GM12878 (cell line): ENCODE results near the gene VWA8. TPM values are rescaled to one million over a fixed set of nuclear protein-coding genes. Genes with fewer than 3 reads are reported as not detected.

ENCODE experiments used
- ATAC-seq: fragments of 200-7000 bp; cut with Tn5 transposase; 3 replicates; pipeline ENCODE4 v1.9.1; 2020; ENCODE audit warnings: mild to moderate bottlenecking, moderate library complexity
- BruUV-seq: library from RNA; stranded (reverse); fragments of 400-500 nt; replicated peaks from 2 replicates; lab custom pipeline; 2021; lab: Mats Ljungman, UMichigan
- CTCF ChIA-PET: fragments of 300-600 bp; sonication (Branson Sonifier 250); formaldehyde crosslinking; extraction: SDS; loops from one replicate; lab custom pipeline; 2021; ENCODE audit warnings: inconsistent platforms; lab: Yijun Ruan, JAX
- POLR2A ChIA-PET: fragments of 350-600 bp; formaldehyde crosslinking; extraction: SDS; loops from one replicate; lab custom pipeline; 2021; ENCODE audit warnings: inconsistent platforms; lab: Charles Lee
- RAD21 ChIA-PET: fragments of 300-600 bp; sonication (Branson Sonifier 250); formaldehyde crosslinking; loops from one replicate; lab custom pipeline; 2023; ENCODE audit warnings: antibody characterized with exemption; ENCODE audit not compliant: unreplicated experiment; lab: Charles Lee
- SMC1A ChIA-PET: fragments of 300-600 bp; sonication (Branson Sonifier 250); formaldehyde crosslinking; loops from one replicate; lab custom pipeline; 2023; ENCODE audit not compliant: unreplicated experiment, uncharacterized antibody; lab: Charles Lee
- DNase-seq: peaks from one replicate; pipeline ENCODE4 v3.0.0-alpha.2; 2011; ENCODE audit warnings: low read depth, low spot score
- FAIRE-seq: peaks from 3 replicates; lab custom pipeline; 2011; peaks lifted over from hg19 to GRCh38; lab: Jason Lieb, UNC
- H2AFZ ChIP-seq: 2 replicates; pipeline ENCODE4 v1.6.0; 2011; ENCODE audit warnings: low read depth, low read length, control low read depth; ENCODE audit not compliant: control insufficient read depth
- H3K27ac ChIP-seq: 2 replicates; pipeline ENCODE4 v1.5.1; 2011; ENCODE audit warnings: control low read depth; ENCODE audit not compliant: control insufficient read depth, insufficient read depth
- H3K27me3 ChIP-seq, 2 experiments: replicated peaks in 1 of 2; 2 replicates each; pipeline versions ENCODE4 v1.6.0 to v1.6.1; 2011; ENCODE audit warnings: low read length in 1 of 2; ENCODE audit not compliant: control insufficient read depth in 2 of 2, insufficient read depth in 2 of 2
- H3K36me3 ChIP-seq, 2 experiments: 2 replicates each; pipeline ENCODE4 v1.5.1; 2011; ENCODE audit warnings: low read length in 1 of 2; ENCODE audit not compliant: control insufficient read depth in 2 of 2, insufficient read depth in 2 of 2
- H3K4me1 ChIP-seq: 2 replicates; pipeline ENCODE4 v1.6.1; 2011; ENCODE audit warnings: mild to moderate bottlenecking, low read length, moderate library complexity, mixed read lengths; ENCODE audit not compliant: control insufficient read depth, insufficient read depth
- H3K4me2 ChIP-seq: 2 replicates; pipeline ENCODE4 v1.6.0; 2011; ENCODE audit warnings: control low read depth; ENCODE audit not compliant: control insufficient read depth, insufficient read depth
- H3K4me3 ChIP-seq: fragments of 200-600 bp; sonication (generic); 2 replicates; pipeline ENCODE4 v1.5.1; 2016
- H3K79me2 ChIP-seq: 2 replicates; pipeline ENCODE4 v1.6.0; 2011; ENCODE audit warnings: low read length; ENCODE audit not compliant: control insufficient read depth, insufficient read depth
- H3K9ac ChIP-seq: 2 replicates; pipeline ENCODE4 v1.8.0; 2011; ENCODE audit warnings: low read length, control low read depth, mixed read lengths; ENCODE audit not compliant: control insufficient read depth, insufficient read depth
- H3K9me3 ChIP-seq: replicated peaks from 3 replicates; pipeline ENCODE4 v1.5.1; 2011; ENCODE audit warnings: mild to moderate bottlenecking, low read length; ENCODE audit not compliant: control insufficient read depth, insufficient read depth
- H4K20me1 ChIP-seq: 2 replicates; pipeline ENCODE4 v1.6.0; 2011; ENCODE audit not compliant: control insufficient read depth, insufficient read depth
- ATF7 ChIP-seq: fragments of 450-650 bp; IDR thresholded peaks from 2 replicates; pipeline ENCODE4 v1.6.1; 2016; ENCODE audit warnings: low read depth, mild to moderate bottlenecking
- CBFB ChIP-seq: IDR thresholded peaks from 2 replicates; pipeline ENCODE4 v1.6.1; 2016; ENCODE audit warnings: antibody characterized with exemption, low read depth
- E2F8 ChIP-seq: fragments of 450-650 bp; IDR thresholded peaks from 2 replicates; pipeline ENCODE4 v1.6.1; 2018; ENCODE audit warnings: mild to moderate bottlenecking, low read depth, moderate library complexity; ENCODE audit not compliant: partially characterized antibody
- ETV6 ChIP-seq, 2 experiments: fragments of 450-650 bp in 1 of 2; IDR thresholded peaks in 1 of 2; conservative IDR thresholded peaks in 1 of 2; 2 replicates each; pipeline ENCODE4 v1.6.1; 2014; ENCODE audit warnings: antibody characterized with exemption in 1 of 2, borderline replicate concordance in 1 of 2, low read depth in 1 of 2, mild to moderate bottlenecking in 1 of 2, moderate library complexity in 1 of 2
- IKZF2 ChIP-seq, 2 experiments: fragments of 450-650 bp; IDR thresholded peaks; 2 replicates each; pipeline ENCODE4 v1.6.1; 2017; ENCODE audit warnings: mild to moderate bottlenecking in 2 of 2, moderate library complexity in 2 of 2
- MLLT1 ChIP-seq: fragments of 450-650 bp; IDR thresholded peaks from 2 replicates; pipeline ENCODE4 v1.6.1; 2016; ENCODE audit warnings: mild to moderate bottlenecking
- MXI1 ChIP-seq: fragments of 150-350 bp; IDR thresholded peaks from 2 replicates; pipeline ENCODE4 v1.6.1; 2011; ENCODE audit warnings: low read depth, mild to moderate bottlenecking, inconsistent platforms, low read length, improper control_type of control experiment
- NFYB ChIP-seq: IDR thresholded peaks from 2 replicates; pipeline ENCODE4 v1.6.1; 2011; ENCODE audit warnings: low read depth, mild to moderate bottlenecking, low read length, improper control_type of control experiment, moderate library complexity; ENCODE audit not compliant: insufficient read depth
- RCOR1 ChIP-seq: conservative IDR thresholded peaks from 2 replicates; pipeline ENCODE4 v1.6.1; 2012; ENCODE audit warnings: low read depth, low read length, improper control_type of control experiment
- SKIL ChIP-seq: fragments of 450-650 bp; IDR thresholded peaks from 2 replicates; pipeline ENCODE4 v1.6.1; 2017; ENCODE audit warnings: mild to moderate bottlenecking, low read depth, inconsistent platforms; ENCODE audit not compliant: poor library complexity, severe bottlenecking
- ZNF207 ChIP-seq: fragments of 450-650 bp; IDR thresholded peaks from 2 replicates; pipeline ENCODE4 v1.6.1; 2014; ENCODE audit warnings: antibody characterized with exemption, mild to moderate bottlenecking, borderline replicate concordance
- ZZZ3 ChIP-seq: IDR thresholded peaks from 2 replicates; pipeline ENCODE4 v1.6.1; 2011; ENCODE audit warnings: low read depth; ENCODE audit not compliant: control insufficient read depth, insufficient read length
- WGBS: methylation state at CpG from one replicate; pipeline ENCODE4 v1.1.6; 2016; ENCODE audit warnings: low lambda C conversion rate; ENCODE audit not compliant: insufficient replicate concordance, insufficient coverage; ENCODE audit errors: missing lambda C conversion rate; 5-methylcytosine and 5-hydroxymethylcytosine counted together
- in situ Hi-C: fragments of 300-500 bp; cut with MboI; formaldehyde crosslinking; loops from 9 replicates; pipeline ENCODE4 v1.14.3; 2018; ENCODE audit warnings: mixed read lengths
- intact Hi-C: fragments of 100-400 bp; cut with micrococcal nuclease; formaldehyde crosslinking; loops from one replicate; pipeline ENCODE4 v1.14.2; 2022; ENCODE audit not compliant: unreplicated experiment
- polyA plus RNA-seq, 11 experiments: library from polyadenylated mRNA; depleted of rRNA in 4 of 11; unstranded in 6 of 11; stranded (reverse) in 5 of 11; fragments of >200 nt; fragmentation: Nextera tagmentation in 4 of 11; fragmentation: Illumina TruSeq in 1 of 11; extraction: Ambion mirVana in 4 of 11; extraction: Trizol in 1 of 11; gene quantifications; 1 replicate in 1 of 11; 2 replicates in 10 of 11; pipeline versions ENCODE4 v1.2.1 to v1.2.3, GENCODE V29; 2011 to 2016; ENCODE audit warnings: inconsistent platforms in 2 of 11, missing spikeins in 2 of 11, low read depth in 1 of 11
- total RNA-seq, 4 experiments: library from RNA; depleted of rRNA in 3 of 4; stranded (reverse); fragments of >200 nt in 3 of 4; fragmentation: Illumina TruSeq in 1 of 4; extraction: Trizol in 1 of 4; gene quantifications; 2 replicates each; pipeline versions ENCODE4 v1.2.1 to v1.2.3, GENCODE V29; 2013 to 2021
- TF ChIP-seq, protein P1 (sequence below): IDR thresholded peaks from 2 replicates; pipeline ENCODE4 v1.6.1; 2012; ENCODE audit warnings: mild to moderate bottlenecking, low read depth, low read length

The VWA8 gene
- total and polyA plus RNA-seq, 10 of the 15 experiments (the other 5 are each of a cell fraction or from before 2014, with no cell fraction given) = 3.0 to 21.8 (median 13.5) TPM

DNA sequence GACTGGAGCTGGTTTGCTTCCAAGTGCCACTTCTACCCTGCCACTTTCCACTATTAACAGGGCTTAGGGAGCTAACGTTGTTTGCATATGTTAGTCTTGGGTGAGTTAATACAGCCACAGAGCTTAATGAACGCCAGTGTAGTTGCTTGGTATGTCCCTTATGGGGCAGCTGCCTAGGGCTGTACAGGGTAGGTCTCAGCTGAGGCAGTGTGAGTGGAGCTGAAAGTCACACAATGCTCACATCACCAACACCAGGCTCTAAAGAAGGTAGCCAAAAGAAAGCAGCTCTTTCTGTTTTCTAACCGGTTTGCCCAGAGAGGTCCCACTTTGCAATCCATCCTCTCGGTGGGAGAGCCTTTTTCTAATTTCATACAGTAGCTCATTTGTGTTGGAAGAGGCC is 317.4 kb downstream of the VWA8 start:
- no peak overlapping the region for H3K4me2 ChIP-seq
- DNase-seq (no peak), ATAC-seq (no peak), FAIRE-seq (no peak)
- CTCF ChIA-PET = interaction anchor here (1.2 to 1.5 kb wide), 3 partner anchors 9 to 183 kb away, joined by 3 to 6 read pairs (median 4); no protein-coding TSS in a partner anchor
- no peak overlapping the region for H3K27ac ChIP-seq
- H4K20me1 ChIP-seq = no peaks in the 10 kb centered on the region
- RAD21 ChIA-PET = interaction anchor here (1.9 kb wide), 1 partner anchor 9 kb away, joined by 4 read pairs; no protein-coding TSS in a partner anchor
- H3K9ac ChIP-seq = no peak overlapping the region
- SMC1A ChIA-PET = interaction anchor here (0.7 to 1.3 kb wide), 6 partner anchors 9 to 177 kb away, joined by 3 to 6 read pairs (median 3); no protein-coding TSS in a partner anchor
- POLR2A ChIA-PET = no interaction called here
- H3K27me3 ChIP-seq = no peaks in the 10 kb centered on the region
- no peak overlapping the region for H3K4me3 ChIP-seq
- H3K36me3 ChIP-seq = no peaks in the 10 kb centered on the region
- no peaks in the 10 kb centered on the region for H3K9me3 ChIP-seq
- H3K79me2 ChIP-seq = no peaks in the 10 kb centered on the region
- BruUV-seq = no TSS peak
- in situ Hi-C loops = no loop called here
- WGBS = 83% methylated on average over 4 of the region's 4 CpGs
- intact Hi-C loops = no loop called here
- H3K4me1 ChIP-seq = no peaks in the 10 kb centered on the region
- no peak overlapping the region for H2AFZ ChIP-seq
- TF ChIP-seq, protein P1, sequence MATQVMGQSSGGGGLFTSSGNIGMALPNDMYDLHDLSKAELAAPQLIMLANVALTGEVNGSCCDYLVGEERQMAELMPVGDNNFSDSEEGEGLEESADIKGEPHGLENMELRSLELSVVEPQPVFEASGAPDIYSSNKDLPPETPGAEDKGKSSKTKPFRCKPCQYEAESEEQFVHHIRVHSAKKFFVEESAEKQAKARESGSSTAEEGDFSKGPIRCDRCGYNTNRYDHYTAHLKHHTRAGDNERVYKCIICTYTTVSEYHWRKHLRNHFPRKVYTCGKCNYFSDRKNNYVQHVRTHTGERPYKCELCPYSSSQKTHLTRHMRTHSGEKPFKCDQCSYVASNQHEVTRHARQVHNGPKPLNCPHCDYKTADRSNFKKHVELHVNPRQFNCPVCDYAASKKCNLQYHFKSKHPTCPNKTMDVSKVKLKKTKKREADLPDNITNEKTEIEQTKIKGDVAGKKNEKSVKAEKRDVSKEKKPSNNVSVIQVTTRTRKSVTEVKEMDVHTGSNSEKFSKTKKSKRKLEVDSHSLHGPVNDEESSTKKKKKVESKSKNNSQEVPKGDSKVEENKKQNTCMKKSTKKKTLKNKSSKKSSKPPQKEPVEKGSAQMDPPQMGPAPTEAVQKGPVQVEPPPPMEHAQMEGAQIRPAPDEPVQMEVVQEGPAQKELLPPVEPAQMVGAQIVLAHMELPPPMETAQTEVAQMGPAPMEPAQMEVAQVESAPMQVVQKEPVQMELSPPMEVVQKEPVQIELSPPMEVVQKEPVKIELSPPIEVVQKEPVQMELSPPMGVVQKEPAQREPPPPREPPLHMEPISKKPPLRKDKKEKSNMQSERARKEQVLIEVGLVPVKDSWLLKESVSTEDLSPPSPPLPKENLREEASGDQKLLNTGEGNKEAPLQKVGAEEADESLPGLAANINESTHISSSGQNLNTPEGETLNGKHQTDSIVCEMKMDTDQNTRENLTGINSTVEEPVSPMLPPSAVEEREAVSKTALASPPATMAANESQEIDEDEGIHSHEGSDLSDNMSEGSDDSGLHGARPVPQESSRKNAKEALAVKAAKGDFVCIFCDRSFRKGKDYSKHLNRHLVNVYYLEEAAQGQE = no peak
- TF ChIP-seq MXI1 (no peak), MLLT1 (no peak), CBFB (no peak), NFYB (no peak), E2F8 (no peak), ZZZ3 (no peak), SKIL (no peak), ETV6 (conservative IDR thresholded peaks at IDR 0.05 in 1 of 2, IDR thresholded peaks at IDR 0.05 in 1 of 2; ENCODE audit: borderline replicate concordance in 1 of 2, low read depth in 1 of 2) (no peak), IKZF2 (IDR thresholded peaks at IDR 0.05) (no peak), RCOR1 (no peak), ATF7 (no peak), ZNF207 (no peak)
